GM11168 (cell line): ENCODE data around the gene NF1.
"Not testable (repeated sequence)": the region's sequence is repeated elsewhere in the genome, so short reads cannot be mapped to it uniquely, and the experiment has no call there.

ENCODE experiments used
- in situ Hi-C: fragments of 300-500 bp; cut with MboI; formaldehyde crosslinking; loops from one replicate; pipeline ENCODE4 v1.12.0; 2022; ENCODE audit warnings: low sequenced_read_pairs; ENCODE audit not compliant: unreplicated experiment

Gene NF1

DNA sequence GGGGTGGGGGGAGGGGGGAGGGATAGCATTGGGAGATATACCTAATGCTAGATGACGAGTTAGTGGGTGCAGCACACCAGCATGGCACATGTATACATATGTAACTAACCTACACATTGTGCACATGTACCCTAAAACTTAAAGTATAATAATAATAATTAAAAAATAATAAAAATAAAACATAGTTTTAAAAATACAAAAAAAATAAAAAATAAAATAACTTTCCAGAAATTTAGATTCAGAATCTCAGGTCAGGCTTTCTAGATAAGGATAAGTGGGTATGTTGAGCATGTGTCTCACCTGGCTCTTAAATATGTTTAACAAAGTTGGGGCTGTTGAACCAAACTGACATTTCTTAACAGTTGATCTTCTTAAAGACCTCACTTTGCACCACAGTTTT lies 193.2 kb downstream of the NF1 start:
- in situ Hi-C loops: not testable (repeated sequence)

DNA sequence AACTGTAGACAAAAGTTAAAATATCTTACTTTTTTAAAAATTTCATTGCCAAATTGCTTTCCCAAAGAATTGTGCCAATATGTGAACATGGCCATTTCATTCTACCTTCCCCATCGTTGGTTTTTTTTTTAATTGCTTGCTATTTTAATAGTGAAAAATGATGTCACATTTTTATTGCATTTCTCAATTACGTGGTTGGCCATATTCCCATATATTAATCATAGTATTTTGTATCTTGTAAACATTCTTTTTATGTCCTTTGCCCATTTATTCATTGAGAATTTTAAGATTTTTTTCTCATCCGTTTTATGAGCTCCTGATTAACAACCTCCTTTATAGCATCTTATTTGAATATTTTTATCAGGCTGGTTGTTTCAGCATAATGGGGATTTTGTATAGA lies 195.0 kb downstream of the NF1 start:
- in situ Hi-C loops: no loop called here

DNA sequence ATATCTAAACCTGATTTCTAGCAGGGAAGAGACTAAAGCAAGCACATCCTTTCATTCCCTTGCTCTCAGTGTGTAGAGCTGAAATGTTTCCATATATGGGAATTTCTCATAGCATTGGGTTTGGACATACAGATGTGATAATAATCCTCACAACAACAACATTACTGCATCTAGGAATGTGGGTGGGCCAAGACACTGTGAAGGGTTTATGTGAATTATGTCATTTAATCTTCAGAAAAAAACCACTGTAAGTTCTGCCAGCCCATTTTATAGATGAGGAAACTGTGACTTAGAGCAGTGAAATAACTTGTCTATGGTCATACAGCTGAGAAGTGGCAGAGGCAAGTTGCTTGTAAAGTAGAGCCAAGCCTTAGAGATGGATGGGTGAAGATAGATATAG lies 197.0 kb downstream of the NF1 start:
- in situ Hi-C loops: no loop called here

DNA sequence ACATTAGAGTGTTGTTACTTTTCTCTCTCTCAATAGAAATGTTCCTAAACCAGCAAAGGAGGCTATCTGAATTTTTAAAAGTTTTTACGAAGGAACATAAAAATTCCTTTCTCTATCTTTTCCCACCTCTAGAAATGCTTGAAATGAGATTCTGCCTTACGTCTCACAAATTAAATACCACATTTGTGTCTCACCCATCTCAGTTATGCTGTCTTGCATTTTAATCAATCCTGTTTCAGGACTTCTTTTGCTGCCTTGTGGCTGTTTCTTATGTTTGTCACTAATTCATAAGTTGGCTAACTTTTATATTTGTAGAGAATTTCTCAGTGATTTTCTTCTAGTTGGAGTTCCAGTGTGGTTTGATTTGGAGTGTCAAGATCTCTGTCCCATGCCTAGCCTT lies 198.8 kb downstream of the NF1 start:
- in situ Hi-C loops: no loop called here

DNA sequence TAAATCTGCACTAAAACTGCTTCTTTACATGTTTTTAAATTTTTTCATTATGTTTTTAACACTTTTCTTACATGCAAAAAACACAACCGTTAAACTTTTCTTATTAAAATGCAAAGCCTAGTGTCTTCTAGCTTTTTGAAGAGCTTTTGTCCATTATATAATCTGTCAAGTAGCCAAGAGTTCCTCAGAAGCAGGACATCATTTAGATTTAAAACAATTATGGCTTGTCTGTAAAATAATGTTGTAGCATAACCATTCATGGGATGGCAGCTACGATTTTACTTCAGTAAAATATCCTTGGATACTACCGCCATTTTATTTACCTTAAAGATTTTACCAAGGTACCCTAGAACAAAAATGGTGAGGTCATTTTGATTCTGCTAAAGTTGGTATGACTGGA lies 199.5 kb downstream of the NF1 start:
- in situ Hi-C loops: no loop called here

DNA sequence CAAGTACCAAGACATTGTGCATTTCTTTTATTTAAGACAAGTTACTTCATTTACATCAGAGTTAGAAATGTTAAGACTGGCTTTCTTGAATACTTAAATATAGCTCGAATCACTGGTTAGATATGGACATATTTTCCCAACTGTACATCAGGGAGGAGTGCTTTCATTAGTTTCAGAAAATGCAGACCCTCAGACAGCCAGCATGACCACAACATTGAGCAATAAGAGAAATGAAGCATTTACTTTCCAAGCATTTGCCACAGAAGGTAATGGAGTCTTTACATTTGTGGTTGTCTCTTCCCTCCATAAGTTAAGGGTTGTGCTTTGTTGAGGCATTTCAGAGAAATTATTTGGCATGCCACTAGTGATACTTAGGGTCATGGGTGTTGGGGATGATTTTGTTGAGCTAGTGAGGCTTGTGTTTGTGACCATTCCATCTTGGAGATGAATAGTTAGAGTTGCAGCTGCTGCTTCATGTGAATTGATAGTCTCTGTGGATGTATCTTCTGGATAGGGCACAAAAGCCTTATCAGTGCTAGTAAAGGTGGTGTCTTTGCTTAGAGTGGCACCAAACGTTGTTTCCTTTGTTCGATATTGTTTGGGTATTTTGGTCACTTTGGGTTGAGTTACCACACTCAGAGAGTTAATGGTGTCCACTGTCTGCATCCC lies 200.2 kb downstream of the NF1 start:
- in situ Hi-C loops: no loop called here

DNA sequence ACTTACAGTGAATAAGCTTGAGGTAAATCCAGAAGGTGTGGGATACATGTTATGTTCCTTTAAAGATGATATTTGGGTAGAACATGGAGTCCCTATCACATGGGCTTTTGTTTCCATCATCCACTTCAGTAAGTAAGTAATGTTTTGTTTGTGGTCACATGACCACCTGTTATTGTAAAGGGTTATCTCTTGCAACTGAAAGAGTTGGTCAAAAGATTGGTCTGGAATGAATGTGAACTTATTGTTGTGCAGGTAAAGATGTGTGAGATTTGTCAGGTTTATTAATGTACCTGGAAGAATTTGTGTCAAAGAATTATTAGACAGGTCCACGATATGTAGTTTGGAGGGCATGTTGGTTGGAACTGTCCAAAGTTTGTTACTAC lies 200.7 kb downstream of the NF1 start:
- in situ Hi-C loops: no loop called here

DNA sequence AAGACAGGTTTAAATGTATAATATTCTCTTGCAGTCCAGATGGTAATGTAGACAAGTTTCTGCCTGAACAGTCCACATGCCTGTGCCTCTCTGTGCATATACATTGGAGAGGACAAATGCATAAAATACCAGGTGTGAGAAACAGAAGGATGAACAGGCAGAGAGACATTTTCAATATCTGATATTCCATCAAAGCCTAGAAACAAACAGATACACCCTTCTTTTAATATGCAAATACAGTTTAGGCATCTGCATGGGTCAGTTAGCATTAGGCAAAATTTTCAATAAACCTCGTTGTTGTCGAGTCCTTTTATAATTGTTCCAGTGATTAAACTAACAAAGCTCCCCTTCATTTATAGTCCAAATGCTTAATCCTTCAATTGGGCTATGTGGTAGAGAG lies 201.4 kb downstream of the NF1 start:
- in situ Hi-C loops: no loop called here

DNA sequence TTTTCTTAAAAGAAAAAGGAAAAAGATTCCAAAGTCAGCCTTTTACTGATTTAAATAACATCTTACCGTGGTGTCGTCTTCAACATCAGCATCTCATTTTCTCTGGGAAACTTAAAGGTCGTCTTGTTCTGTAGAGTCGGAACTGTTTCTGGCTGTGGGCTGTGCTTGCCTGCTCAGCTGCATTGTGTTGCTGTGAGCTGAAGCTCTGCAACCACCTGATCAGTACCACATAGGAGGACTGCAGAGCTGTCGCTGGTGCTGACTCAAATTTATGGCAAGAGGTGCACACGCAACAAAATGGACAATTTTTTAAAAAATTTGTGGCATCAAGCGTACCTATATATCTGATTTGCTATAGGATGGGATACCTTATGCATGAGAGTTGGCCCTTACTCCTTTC lies 202.3 kb downstream of the NF1 start, which contains the start of gene OMG:
Gene OMG (minus strand): TSS at position 150 of the 400 bp plus-strand sequence. CDS start 908 bp downstream, outside the sequence.
- in situ Hi-C loops: no loop called here

DNA sequence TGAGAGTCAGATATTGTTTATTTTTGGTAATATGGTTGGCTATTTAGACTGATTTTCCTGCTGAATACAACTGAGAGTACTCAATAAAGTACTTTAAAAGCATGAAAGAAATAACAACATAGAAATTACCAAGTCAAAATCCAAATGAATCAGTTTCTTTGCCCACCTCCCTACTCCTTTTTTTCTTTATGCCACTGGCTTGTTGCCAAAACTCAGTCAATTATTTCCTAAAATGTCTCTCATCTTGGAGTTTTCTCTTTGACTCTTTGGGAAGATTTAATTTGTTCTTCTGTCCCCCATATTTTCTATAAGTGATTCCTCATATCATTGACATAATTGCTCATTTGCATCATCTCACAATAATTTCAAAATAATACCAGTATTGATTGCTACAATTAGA lies 204.8 kb downstream of the NF1 start:
- in situ Hi-C loops: no loop called here

DNA sequence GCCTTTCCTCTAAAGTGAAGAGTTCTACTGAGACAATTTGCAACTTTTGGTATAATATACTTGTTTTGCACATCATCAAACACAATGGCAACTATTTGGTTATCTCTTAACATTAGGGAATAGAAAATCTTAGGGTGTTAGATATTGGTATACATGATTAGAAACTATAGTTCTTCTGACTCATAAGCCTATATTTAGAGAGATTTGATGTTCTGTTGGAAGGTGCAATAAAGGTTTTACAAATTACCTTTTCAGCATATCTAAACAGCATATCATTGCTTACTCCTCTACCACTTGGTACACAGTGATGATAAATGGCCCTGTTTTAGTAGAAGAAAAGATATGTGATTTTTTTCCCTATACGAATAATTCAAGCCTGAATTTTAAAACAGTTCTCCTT lies 212.9 kb downstream of the NF1 start:
- in situ Hi-C loops: no loop called here

DNA sequence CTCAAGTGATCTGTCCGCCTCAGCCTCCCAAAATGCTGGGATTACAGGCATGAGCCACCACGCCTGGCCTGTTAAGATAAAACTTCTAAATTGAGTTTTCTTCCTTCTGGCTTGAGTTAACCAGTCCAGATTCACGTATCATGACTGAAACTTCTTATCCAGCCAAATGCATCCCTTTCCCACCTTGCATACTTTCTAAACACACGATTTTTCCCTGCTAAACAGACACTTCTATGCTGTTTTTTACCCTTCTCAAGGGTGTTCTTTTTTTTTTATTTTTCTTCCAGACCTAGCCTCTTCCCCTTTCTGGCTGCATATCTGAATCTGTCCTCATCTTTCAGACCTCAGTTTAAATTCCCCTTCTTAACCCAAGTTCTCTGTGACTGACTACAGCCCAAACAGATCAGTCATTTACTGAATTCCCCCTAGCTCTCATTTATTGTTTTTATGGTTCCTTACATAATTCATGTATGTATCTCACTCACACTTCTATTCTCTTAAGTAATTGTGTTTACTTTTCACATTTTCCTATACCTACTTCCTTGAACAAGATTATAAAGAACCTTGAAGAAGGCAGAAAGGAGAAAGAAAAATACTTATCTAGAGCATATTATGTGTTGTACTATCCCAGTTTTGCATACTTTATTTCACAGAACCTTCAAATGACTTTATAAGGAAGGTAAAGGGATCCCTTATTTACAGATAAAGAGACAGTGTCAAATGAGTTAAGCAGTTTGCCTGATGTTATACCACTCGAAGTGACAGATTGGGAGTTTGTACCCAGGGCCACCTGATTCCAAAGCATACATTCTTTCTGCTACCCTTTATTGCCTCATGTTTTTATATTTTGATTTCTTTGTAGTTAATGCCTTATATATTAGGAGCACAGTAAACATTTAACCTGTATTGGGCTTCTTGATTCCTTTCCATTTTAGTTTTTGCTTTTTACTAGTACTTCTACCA lies 213.9 kb downstream of the NF1 start:
- in situ Hi-C loops: no loop called here

DNA sequence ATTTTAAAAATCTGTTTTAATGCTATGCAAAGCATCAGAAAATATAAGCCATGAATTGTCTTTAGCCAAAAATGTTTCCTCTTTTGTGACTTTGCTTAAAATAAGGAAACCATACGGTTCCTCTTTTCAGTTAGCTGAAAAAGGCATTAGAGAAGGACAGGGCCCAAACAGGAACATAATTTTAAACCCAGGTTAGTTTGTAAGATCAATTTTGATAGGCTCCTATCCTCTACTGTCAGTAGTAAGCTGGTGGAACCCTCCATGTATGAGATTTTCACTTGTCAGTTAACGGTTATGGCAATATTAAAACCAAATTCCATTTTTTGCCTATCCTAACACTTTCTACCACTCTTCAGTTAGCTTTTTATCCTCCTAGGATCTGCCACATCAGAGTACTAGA lies 214.8 kb downstream of the NF1 start:
- in situ Hi-C loops: no loop called here

DNA sequence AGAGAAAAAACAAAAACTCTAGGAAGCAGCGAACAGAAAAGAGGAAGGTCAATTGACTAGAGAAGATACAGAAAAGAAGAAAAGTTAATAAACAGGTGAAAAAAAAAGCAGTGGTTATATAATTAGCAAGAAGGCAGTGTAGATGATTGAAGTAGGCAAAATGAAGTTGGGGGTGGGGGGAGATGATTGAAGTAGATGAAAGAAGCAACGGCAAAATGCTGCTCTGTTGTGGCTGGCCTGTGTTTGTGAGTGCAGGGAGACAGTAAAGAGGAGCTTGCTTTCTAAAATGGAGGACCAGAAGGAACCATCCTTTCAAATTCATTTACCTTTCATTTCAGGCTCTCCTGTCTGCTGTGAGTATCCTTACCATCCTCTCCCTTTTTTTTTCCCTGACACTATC lies 215.5 kb downstream of the NF1 start:
- in situ Hi-C loops: no loop called here

DNA sequence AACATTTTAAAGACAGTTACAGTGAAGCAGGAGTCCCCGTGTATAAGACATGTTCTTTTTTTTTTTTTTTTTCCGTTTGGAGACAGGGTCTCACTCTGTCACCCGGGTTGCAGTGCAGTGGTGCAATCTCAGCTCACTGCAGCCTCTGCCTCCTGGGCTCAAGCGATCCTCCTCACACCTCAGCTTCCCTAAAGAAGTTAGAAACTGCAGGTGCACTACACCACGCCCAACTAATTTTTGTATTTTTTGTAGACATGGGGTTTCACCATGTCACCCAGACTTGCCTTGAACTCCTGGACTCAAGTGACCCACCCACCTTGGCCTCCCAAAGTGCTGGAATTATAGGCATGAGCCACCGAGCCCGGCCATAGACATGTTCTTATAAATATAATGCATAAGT lies 216.1 kb downstream of the NF1 start:
- in situ Hi-C loops: no loop called here

DNA sequence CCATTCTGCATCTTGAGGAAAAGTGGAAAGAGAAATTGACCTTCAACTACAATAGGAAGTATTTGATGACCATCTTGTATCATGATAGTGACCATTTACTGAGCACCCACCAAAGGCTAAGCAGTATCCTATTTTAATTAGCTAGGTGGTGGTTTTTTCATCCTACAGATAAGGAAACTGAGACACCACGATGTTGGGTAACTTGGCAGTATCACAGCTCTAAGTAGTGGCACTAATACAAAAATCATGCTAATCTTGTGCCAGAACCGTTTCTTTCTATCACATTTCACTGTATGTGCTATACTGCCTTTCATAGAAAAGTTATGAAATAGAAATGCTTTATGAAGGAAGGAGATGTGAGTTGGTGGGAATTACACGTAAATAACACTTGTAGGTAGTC lies 216.7 kb downstream of the NF1 start:
- in situ Hi-C loops: no loop called here

DNA sequence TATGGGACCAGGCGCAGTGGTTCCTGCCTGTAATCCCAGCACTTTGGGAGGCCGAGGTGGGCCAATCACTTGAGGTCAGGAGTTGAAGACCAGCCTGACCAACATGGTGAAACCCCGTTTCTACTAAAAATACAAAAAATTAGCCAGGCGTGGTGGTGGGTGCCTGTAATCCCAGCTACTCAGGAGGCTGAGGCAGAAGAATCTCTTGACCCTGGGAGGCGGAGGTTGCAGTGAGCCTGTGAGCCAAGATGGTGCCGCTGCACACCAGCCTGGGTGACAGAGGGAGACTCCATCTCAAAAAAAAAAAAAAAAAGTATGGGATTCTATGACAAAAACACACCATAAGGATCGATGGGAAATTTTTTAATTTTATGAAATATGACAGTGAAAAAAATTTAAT lies 217.4 kb downstream of the NF1 start:
- in situ Hi-C loops: not testable (repeated sequence)

DNA sequence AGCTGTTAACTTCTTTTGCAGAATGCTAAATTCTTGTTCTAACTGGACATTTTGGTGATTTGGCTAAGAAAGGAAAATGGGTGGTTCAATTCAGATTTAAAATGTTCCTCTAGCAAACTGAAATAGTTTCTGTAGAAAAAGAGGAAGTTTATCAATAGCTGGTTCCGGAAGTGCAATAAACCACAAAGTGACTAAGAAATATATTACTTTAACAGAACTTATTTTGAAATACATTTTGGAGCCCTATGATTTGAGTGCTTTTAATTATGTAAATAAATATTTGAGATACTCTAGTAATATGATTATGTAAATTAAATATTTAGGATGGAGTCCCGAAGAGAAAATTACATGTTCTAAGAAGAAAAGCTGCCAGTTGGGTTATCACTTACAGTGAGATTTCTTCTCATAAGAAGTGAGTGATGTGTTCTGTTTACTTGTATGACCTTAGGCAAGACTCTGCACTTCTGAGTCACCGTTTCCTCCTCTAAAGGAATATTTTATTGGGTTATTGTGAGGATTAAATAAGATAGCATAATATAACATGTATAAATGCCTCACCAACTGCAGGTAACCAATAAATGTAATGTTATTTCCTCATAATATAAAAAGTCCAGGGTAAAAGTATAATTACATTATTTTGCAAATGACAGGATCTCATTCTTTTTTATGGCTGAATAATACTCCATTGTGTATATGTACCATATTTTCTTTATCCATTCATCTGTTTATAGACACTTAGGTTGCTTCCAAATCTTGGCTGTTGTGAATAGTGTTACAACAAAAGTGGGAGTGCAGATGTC lies 219.4 kb downstream of the NF1 start, which contains the start of gene EVI2B:
Gene EVI2B (minus strand): TSS at position 73 of the 800 bp plus-strand sequence. CDS start 8,445 bp downstream, outside the sequence.
- in situ Hi-C loops: no loop called here

DNA sequence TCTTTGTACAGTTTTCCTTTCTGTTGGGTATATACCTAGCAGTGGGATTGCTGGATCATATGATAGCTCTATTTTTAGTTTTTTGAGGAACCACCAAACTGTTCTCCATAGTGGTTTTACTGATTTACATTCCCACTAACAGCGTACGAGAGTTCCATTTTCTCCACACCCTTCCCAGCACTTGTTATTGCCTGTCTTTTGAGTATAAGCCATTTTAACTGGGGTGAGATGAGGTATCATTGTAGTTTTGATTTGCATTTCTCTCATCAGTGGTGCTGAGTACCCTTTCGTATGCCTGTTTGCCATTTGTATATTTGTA lies 220.0 kb downstream of the NF1 start:
- in situ Hi-C loops: no loop called here

DNA sequence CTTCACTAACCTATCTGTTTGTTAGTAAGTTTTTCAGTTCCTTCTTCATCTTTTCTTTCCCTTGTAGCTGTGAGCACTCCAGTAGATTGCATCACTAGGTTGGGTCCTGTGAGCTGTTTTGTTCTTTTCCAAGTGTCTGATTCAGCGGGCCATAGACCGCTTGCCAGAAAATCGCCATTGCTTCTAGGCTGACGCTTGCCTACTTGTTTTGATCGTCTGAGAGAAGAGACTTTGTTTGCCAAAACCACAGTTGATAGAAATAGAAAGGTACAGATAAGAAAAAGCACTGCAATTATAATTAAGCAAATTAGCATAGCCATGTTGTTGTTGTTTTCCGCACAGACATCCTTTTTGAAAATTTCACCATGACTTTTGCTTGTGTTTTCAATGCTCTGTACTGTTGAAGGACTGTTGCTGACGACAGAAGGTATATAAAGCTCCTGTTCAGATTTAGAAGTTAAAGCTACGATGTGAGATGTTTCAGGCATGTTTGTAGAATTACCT lies 223.6 kb downstream of the NF1 start:
- in situ Hi-C loops: no loop called here
